GM10266 (cell line): Measurements from ENCODE around the gene IBTK.
"Not testable (repeated sequence)": the region's sequence is repeated elsewhere in the genome, so short reads cannot be mapped to it uniquely, and the experiment has no call there.

Experiments used
- DNase-seq: peaks from one replicate; pipeline ENCODE4 v3.0.0; 2012; ENCODE audit errors: extremely low spot score
- CTCF ChIP-seq: IDR thresholded peaks from 2 replicates; pipeline ENCODE4 v1.5.1; 2012; ENCODE audit warnings: mild to moderate bottlenecking, low read depth; ENCODE audit not compliant: control insufficient read depth, insufficient read depth; ENCODE audit errors: missing control alignments

Gene IBTK

GRCh38 chr6:82131441-82131840 is 116.1 kb downstream of the IBTK start:
- TF ChIP-seq CTCF: no peak
- DNase-seq: no peak

- TF ChIP-seq CTCF: no peak
- DNase-seq: no peak
Measured at GRCh38 chr6:82129797-82130196, 117.7 kb downstream of the IBTK start.

- DNase-seq: not testable (repeated sequence)
Measured at GRCh38 chr6:82128973-82129372, 118.6 kb downstream of the IBTK start.

GRCh38 chr6:82123632-82124031 is 123.9 kb downstream of the IBTK start:
- TF ChIP-seq CTCF: no peak
- DNase-seq: no peak
